Fibroblast of lung (primary cell): ENCODE data around the gene UGDH. TPM values are rescaled to one million over a fixed set of nuclear protein-coding genes. Genes with fewer than 3 reads are reported as not detected.

Experiments
- DNase-seq, 2 donors: peaks; one replicate each; pipeline versions ENCODE4 v3.0.0 to v3.0.0-alpha.2; 2010; ENCODE audit warnings: low read depth in 2 of 2
- H2AFZ ChIP-seq: 2 replicates; pipeline ENCODE4 v1.5.1; 2012; ENCODE audit warnings: low read length, control low read depth, inconsistent platforms
- H3K27ac ChIP-seq: 2 replicates; pipeline ENCODE4 v1.5.1; 2011; ENCODE audit warnings: low read length, control low read depth; ENCODE audit not compliant: insufficient read depth
- H3K27me3 ChIP-seq: 2 replicates; pipeline ENCODE4 v1.5.1; 2011; ENCODE audit warnings: mild to moderate bottlenecking, low read length; ENCODE audit not compliant: control insufficient read depth, insufficient read depth
- H3K36me3 ChIP-seq: 2 replicates; pipeline ENCODE4 v1.5.1; 2011; ENCODE audit warnings: low read length; ENCODE audit not compliant: control insufficient read depth, insufficient read depth
- H3K4me1 ChIP-seq: 2 replicates; pipeline ENCODE4 v1.5.1; 2011; ENCODE audit warnings: low read length; ENCODE audit not compliant: control insufficient read depth, insufficient read depth; ENCODE audit errors: extremely low read depth
- H3K4me2 ChIP-seq: 2 replicates; pipeline ENCODE4 v1.5.1; 2011; ENCODE audit warnings: low read length, control low read depth; ENCODE audit not compliant: insufficient read depth; ENCODE audit errors: extremely low read depth
- H3K4me3 ChIP-seq, 4 experiments: fragments of 200-600 bp in 1 of 4; sonication (generic) in 1 of 4; replicated peaks in 1 of 4; 2 replicates each; pipeline ENCODE4 v1.5.1; 2011 to 2016; ENCODE audit warnings: low read length in 4 of 4, low read depth in 3 of 4, mild to moderate bottlenecking in 3 of 4, control low read depth in 2 of 4, inconsistent platforms in 1 of 4, mixed read lengths in 1 of 4; ENCODE audit not compliant: insufficient read depth in 1 of 4; ENCODE audit errors: control extremely low read depth in 1 of 4
- H3K79me2 ChIP-seq: 2 replicates; pipeline ENCODE4 v1.5.1; 2012; ENCODE audit warnings: mild to moderate bottlenecking, low read length, inconsistent platforms; ENCODE audit not compliant: control insufficient read depth, insufficient read depth
- H3K9ac ChIP-seq: 2 replicates; pipeline ENCODE4 v1.5.1; 2011; ENCODE audit warnings: mild to moderate bottlenecking, low read length, control low read depth; ENCODE audit not compliant: insufficient read depth
- H3K9me3 ChIP-seq: 2 replicates; pipeline ENCODE4 v1.5.1; 2012; ENCODE audit warnings: low read depth, low read length; ENCODE audit not compliant: control insufficient read depth, insufficient read depth
- H4K20me1 ChIP-seq: 2 replicates; pipeline ENCODE4 v1.5.1; 2011; ENCODE audit warnings: low read length; ENCODE audit not compliant: control insufficient read depth, insufficient read depth; ENCODE audit errors: extremely low read depth
- EZH2 ChIP-seq: IDR thresholded peaks from 2 replicates; pipeline ENCODE4 v1.5.1; 2012; ENCODE audit warnings: low read length, control low read depth, mild to moderate bottlenecking; ENCODE audit errors: missing control alignments
- polyA plus RNA-seq, 2 donors: library from polyadenylated mRNA; depleted of rRNA in 1 of 2; stranded (reverse) in 1 of 2; unstranded in 1 of 2; fragments of >200 nt; gene quantifications; 2 replicates each; pipeline ENCODE4 v1.2.1, GENCODE V29; 2011 to 2012; ENCODE audit warnings: missing spikeins in 1 of 2
- total RNA-seq: library from RNA; depleted of rRNA; stranded (reverse); fragments of >200 nt; gene quantifications from 2 replicates; pipeline ENCODE4 v1.2.1, GENCODE V29; 2014
- TF ChIP-seq, protein P1 (sequence below), 2 donors: IDR thresholded peaks in 1 of 2; conservative IDR thresholded peaks in 1 of 2; 1 replicate in 1 of 2; 2 replicates in 1 of 2; pipeline ENCODE4 v1.5.1; 2011 to 2012; ENCODE audit warnings: low read length in 2 of 2, control low read depth in 1 of 2, inconsistent platforms in 1 of 2, low read depth in 1 of 2, mild to moderate bottlenecking in 1 of 2

The UGDH gene
- total and polyA plus RNA-seq, 2 donors (not counting 1 experiment from before 2014, with no cell fraction given), result 85.9 to 182 TPM

DNA sequence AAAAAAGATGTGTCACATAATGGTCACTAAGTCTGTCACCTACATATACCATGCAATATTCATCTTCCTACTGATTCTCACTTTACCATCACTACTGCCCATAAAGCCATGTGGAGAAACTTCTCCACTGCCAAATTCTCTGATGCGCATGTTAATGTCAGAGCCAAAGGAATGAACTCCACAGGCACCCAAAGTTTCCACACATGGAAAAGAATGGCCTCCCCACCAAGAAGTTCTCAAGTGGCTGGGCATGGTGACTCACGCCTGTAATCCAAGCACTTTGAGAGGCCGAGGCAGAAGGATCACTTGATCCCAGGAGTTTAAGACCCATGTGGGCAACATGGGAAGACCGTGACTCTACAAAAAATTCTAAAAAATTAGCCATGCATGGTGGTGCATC lies 43.8 kb upstream of the UGDH start:
- Histone ChIP-seq H3K27me3 (no peaks in the 10 kb centered on the region), H3K4me1 (no peaks in the 10 kb centered on the region), H2AFZ (no peak overlapping the region), H3K9me3 (no peaks in the 10 kb centered on the region), H3K79me2 (no peaks in the 10 kb centered on the region), H3K4me3 (no peak overlapping the region), H3K36me3 (no peaks in the 10 kb centered on the region), H3K9ac (no peak overlapping the region), H3K27ac (no peak overlapping the region), H4K20me1 (no peaks in the 10 kb centered on the region), H3K4me2 (no peak overlapping the region)
- peak in 1 of 2 donors; percentile 44 for DNase-seq
- TF ChIP-seq, protein P1, sequence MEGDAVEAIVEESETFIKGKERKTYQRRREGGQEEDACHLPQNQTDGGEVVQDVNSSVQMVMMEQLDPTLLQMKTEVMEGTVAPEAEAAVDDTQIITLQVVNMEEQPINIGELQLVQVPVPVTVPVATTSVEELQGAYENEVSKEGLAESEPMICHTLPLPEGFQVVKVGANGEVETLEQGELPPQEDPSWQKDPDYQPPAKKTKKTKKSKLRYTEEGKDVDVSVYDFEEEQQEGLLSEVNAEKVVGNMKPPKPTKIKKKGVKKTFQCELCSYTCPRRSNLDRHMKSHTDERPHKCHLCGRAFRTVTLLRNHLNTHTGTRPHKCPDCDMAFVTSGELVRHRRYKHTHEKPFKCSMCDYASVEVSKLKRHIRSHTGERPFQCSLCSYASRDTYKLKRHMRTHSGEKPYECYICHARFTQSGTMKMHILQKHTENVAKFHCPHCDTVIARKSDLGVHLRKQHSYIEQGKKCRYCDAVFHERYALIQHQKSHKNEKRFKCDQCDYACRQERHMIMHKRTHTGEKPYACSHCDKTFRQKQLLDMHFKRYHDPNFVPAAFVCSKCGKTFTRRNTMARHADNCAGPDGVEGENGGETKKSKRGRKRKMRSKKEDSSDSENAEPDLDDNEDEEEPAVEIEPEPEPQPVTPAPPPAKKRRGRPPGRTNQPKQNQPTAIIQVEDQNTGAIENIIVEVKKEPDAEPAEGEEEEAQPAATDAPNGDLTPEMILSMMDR (conservative IDR thresholded peaks at IDR 0.05 in 1 of 2, IDR thresholded peaks at IDR 0.05 in 1 of 2; ENCODE audit: low read depth in 1 of 2, low read length in 2 of 2), result no peak
- no peak for TF ChIP-seq EZH2

DNA sequence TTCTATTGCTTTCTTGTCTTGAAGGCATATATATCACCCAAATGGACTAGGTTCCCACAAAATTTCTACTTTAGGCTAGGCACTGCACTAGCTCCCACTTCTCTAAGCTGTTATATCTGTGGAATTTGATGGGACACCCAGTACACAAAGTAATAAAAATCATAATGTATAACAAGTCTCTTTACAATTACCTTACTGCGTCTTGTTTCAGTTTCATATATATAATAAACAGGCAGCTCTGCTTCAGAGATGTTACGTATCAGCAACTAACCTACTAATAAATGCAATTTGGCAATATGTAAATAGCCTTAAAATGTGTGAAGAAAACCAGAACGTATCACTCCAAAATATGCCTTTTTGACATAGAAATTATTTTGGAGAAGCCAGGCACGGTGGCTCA lies 42.0 kb upstream of the UGDH start:
- TF ChIP-seq, protein P1 (conservative IDR thresholded peaks at IDR 0.05 in 1 of 2, IDR thresholded peaks at IDR 0.05 in 1 of 2; ENCODE audit: low read depth in 1 of 2, low read length in 2 of 2), result no peak
- TF ChIP-seq EZH2, result no peak
- no peak overlapping the region for H2AFZ ChIP-seq
- no peak for DNase-seq
- H3K4me3 ChIP-seq, result no peak overlapping the region
- H4K20me1 ChIP-seq, result no peaks in the 10 kb centered on the region
- no peak overlapping the region for H3K27ac ChIP-seq
- H3K27me3 ChIP-seq, result no peaks in the 10 kb centered on the region
- no peaks in the 10 kb centered on the region for H3K4me1 ChIP-seq
- no peaks in the 10 kb centered on the region for H3K9me3 ChIP-seq
- no peaks in the 10 kb centered on the region for H3K36me3 ChIP-seq
- H3K79me2 ChIP-seq, result no peaks in the 10 kb centered on the region
- H3K9ac ChIP-seq, result no peak overlapping the region
- no peak overlapping the region for H3K4me2 ChIP-seq

DNA sequence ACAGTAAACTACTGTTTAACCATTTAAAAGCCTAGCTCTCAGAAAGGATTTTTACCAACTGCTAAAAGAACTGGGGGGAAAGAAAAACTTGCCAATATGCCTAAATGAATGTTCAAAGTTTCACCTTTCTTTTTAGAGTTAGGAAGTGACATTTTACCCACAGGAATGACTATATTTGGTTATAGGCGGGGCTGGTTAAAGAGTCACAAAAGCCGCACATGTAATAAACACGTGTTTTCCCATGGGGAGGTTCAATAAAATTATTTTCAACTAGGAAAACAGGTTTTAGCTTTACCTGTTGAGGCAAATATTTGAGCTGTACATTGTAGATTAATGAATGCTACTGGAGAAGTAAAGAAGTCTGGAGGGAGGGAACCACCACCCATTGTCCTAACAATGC lies 41.6 kb upstream of the UGDH start:
- Histone ChIP-seq H3K36me3 (no peaks in the 10 kb centered on the region), H3K9ac (no peak overlapping the region), H3K4me3 (no peak overlapping the region), H3K27ac (no peak overlapping the region), H2AFZ (no peak overlapping the region), H3K4me1 (no peaks in the 10 kb centered on the region), H3K79me2 (no peaks in the 10 kb centered on the region), H4K20me1 (no peaks in the 10 kb centered on the region), H3K27me3 (no peaks in the 10 kb centered on the region), H3K9me3 (no peaks in the 10 kb centered on the region), H3K4me2 (no peak overlapping the region)
- no peak for TF ChIP-seq EZH2
- TF ChIP-seq, protein P1 (conservative IDR thresholded peaks at IDR 0.05 in 1 of 2, IDR thresholded peaks at IDR 0.05 in 1 of 2; ENCODE audit: low read depth in 1 of 2, low read length in 2 of 2), result no peak
- DNase-seq, result no peak
